Upper lobe of right lung (tissue), 1 donor: Measurements from ENCODE around the gene TRAF7. TPM values are rescaled to one million over a fixed set of nuclear protein-coding genes. Genes with fewer than 3 reads are reported as not detected.

Experiments used
- ATAC-seq: fragments of 200-7000 bp; cut with Tn5 transposase; one replicate; pipeline ENCODE4 v1.9.1; 2020; ENCODE audit warnings: mild to moderate bottlenecking, moderate library complexity
- DNase-seq: peaks from one replicate; pipeline ENCODE4 v3.0.0-alpha.2; 2020
- H3K27ac ChIP-seq: fragments of 200-600 bp; one replicate; pipeline ENCODE4 v1.8.0; 2022
- H3K27me3 ChIP-seq: fragments of 200-600 bp; one replicate; pipeline ENCODE4 v1.8.0; 2022; ENCODE audit warnings: mild to moderate bottlenecking
- H3K36me3 ChIP-seq: fragments of 200-600 bp; one replicate; pipeline ENCODE4 v1.8.0; 2022
- H3K4me1 ChIP-seq: fragments of 200-600 bp; one replicate; pipeline ENCODE4 v1.8.0; 2022
- H3K4me3 ChIP-seq: fragments of 200-600 bp; one replicate; pipeline ENCODE4 v1.8.0; 2022; ENCODE audit warnings: mild to moderate bottlenecking
- H3K9me3 ChIP-seq: fragments of 200-600 bp; one replicate; pipeline ENCODE4 v1.8.0; 2022
- intact Hi-C: fragments of 100-400 bp; cut with DNase I; formaldehyde crosslinking; loops from one replicate; pipeline ENCODE4 v1.11.0; 2022
- total RNA-seq: library from RNA; stranded (reverse); fragmentation: NEBNext Ultra II Directional; extraction: Animal tissue kit (Norgen Biotek cat#: 25700); gene quantifications from one replicate; pipeline ENCODE4 v1.2.1, GENCODE V29; 2021
- TF ChIP-seq, protein P1 (sequence below): fragments of 200-600 bp; IDR thresholded peaks from one replicate; pipeline ENCODE4 v1.8.0; 2022; ENCODE audit warnings: antibody characterized with exemption
- donor health status: DM: no; HTN: yes; CAD: no; lungs with severe emphysema.

Gene TRAF7
- total RNA-seq, 1 donor from 2014 or later: 64.3 TPM

DNA sequence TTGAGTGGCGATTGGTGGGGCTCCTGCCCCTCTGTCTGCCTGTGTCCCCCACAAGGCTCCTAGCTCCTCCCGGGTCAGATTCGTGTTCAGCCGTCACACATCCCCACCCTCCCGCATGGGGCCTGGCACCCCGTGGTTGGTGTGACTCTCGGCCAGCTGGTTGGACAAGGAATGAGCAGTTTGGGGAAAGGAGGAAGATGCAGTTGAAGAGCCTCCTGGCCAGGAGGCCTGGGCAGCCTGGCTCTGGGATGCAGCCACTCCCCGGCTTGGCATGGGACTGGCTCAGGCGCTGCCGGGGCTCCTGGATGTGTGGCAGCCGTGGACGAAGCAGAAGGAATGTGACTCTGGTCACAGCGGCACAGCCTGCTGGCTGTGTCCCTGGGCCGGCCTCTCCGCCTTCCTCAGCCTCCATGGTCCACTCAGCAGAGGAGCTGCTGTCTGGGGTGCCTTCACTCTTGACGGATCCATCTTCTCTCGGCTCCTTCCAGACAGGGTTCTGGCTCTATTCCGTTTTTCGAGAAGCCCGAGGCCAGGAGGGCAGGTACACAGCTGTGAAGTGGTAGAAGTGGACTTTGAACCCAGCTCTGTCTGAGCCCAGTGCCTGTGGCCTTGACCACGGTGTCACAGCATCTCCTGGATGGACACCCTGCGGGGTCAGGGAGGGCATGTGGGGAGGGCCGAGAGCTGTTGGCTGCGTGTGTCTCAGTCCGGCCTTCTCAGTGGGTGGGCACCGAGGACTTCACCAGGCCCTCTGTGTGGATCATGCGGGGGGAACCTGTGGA, 2.1 kb downstream of the TRAF7 start:
- ATAC-seq (no peak), DNase-seq (no peak)
- intact Hi-C loops: no loop called here
- no peaks in the 10 kb centered on the region for H3K27me3 ChIP-seq
- no peak overlapping the region for H3K4me3 ChIP-seq
- TF ChIP-seq, protein P1, sequence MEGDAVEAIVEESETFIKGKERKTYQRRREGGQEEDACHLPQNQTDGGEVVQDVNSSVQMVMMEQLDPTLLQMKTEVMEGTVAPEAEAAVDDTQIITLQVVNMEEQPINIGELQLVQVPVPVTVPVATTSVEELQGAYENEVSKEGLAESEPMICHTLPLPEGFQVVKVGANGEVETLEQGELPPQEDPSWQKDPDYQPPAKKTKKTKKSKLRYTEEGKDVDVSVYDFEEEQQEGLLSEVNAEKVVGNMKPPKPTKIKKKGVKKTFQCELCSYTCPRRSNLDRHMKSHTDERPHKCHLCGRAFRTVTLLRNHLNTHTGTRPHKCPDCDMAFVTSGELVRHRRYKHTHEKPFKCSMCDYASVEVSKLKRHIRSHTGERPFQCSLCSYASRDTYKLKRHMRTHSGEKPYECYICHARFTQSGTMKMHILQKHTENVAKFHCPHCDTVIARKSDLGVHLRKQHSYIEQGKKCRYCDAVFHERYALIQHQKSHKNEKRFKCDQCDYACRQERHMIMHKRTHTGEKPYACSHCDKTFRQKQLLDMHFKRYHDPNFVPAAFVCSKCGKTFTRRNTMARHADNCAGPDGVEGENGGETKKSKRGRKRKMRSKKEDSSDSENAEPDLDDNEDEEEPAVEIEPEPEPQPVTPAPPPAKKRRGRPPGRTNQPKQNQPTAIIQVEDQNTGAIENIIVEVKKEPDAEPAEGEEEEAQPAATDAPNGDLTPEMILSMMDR: no peak
- peak overlapping the region; percentile 65 for H3K27ac ChIP-seq
- no peaks in the 10 kb centered on the region for H3K9me3 ChIP-seq
- peaks cover 65% of the 10 kb centered on the region for H3K4me1 ChIP-seq
- peaks cover 5% of the 10 kb centered on the region for H3K36me3 ChIP-seq

DNA sequence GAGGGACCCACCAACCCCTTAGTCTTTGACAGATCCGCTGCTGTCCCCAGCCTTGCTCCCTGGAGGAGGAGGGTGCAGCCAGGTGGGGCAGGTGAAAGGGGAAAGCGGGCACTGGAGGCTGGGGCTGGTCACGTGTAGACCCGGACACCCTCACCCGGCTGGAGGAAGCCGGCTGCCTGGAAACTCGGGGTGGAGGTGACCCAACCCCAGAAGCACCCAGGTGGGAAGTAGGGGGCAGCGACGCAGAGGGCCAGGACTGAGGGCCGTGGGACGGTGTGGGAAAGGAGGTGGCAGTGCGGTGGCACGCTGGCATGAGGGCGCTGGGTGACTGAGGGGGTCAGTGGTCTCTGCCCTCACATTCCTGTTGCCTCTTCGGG, 2.7 kb downstream of the TRAF7 start:
- Histone ChIP-seq H3K4me1 (peaks cover 59% of the 10 kb centered on the region), H3K36me3 (no peaks in the 10 kb centered on the region), H3K27me3 (no peaks in the 10 kb centered on the region), H3K4me3 (no peak overlapping the region), H3K9me3 (no peaks in the 10 kb centered on the region), H3K27ac (peak overlapping the region; percentile 65)
- TF ChIP-seq, protein P1: no peak
- no peak for ATAC-seq
- no peak for DNase-seq
- intact Hi-C loops: no loop called here

DNA sequence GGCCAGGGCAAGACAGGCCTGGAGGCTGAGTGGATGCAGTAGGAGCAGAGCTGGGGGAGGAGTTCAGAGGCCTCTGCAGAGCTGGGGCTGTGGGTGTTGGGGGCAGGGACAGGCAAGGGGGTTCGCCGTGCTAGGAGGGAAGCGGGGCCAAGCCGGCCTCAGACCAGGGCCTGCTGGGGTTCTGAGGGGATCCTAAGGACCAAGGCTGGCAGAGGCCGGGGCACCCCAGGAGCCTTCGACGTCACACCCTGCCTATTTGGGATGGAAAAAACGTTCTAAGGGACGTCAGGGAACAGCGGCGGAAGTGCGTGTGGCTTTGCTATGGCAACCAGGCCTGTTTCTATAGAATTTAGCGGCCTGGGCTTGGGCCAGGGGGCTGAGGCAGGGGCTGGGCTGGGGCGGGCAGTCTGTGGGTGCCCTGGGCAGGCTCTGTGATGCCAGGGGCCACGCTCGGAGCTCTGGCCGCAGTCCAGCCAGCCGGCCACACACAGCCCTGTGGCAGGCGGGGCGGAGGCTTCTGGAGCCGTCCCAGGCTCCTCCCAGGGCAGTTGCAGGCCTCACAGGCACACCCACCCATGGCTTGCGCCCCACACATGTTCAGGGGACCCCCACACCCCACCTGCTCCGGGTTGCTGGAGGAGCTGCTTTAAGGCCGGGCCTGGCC, 3.7 kb downstream of the TRAF7 start:
- H3K27me3 ChIP-seq: no peaks in the 10 kb centered on the region
- peak overlapping the region; percentile 16 for H3K4me3 ChIP-seq
- DNase-seq (no peak), ATAC-seq (no peak)
- intact Hi-C loops: no loop called here
- peak overlapping the region; percentile 65 for H3K27ac ChIP-seq
- TF ChIP-seq, protein P1: no peak
- peaks cover 50% of the 10 kb centered on the region for H3K4me1 ChIP-seq
- no peaks in the 10 kb centered on the region for H3K36me3 ChIP-seq
- no peaks in the 10 kb centered on the region for H3K9me3 ChIP-seq

DNA sequence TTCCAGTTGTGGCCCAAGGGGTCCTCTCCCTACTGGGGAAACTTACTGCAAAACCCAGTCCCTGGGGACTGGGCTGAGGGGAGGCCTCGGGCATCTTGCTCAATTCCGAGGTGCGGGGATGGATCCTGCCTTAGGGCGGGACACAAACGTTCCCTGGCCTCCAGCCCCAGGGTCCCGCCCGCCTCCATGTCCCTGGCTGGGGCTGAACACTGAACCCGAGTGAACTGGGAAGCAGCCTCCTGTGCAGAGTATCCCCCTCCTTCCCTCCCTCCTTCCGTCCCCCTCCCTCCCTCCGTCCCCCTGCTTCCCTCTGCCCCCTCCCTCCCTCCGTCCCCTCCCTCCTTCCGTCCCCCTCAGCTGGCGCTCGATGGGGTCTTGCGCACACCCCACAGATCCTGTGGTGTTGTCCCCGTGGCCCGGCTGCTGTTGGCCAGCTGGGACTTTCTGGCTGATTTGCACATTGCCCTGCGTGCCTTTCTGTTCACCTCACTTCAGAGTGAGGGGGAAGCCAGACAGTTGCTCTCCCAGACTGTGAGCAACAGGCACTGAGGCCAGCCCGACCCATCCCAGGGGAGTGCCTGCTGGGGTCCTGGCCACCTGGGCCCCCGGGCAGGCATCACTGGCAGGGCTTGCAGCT, 5.5 kb downstream of the TRAF7 start:
- Histone ChIP-seq H3K27ac (peak overlapping the region; percentile 55), H3K4me3 (no peak overlapping the region), H3K9me3 (no peaks in the 10 kb centered on the region), H3K27me3 (no peaks in the 10 kb centered on the region), H3K4me1 (peaks cover 48% of the 10 kb centered on the region), H3K36me3 (peaks cover 4% of the 10 kb centered on the region)
- TF ChIP-seq, protein P1: no peak
- DNase-seq: no peak
- no peak for ATAC-seq
- intact Hi-C loops: no loop called here

DNA sequence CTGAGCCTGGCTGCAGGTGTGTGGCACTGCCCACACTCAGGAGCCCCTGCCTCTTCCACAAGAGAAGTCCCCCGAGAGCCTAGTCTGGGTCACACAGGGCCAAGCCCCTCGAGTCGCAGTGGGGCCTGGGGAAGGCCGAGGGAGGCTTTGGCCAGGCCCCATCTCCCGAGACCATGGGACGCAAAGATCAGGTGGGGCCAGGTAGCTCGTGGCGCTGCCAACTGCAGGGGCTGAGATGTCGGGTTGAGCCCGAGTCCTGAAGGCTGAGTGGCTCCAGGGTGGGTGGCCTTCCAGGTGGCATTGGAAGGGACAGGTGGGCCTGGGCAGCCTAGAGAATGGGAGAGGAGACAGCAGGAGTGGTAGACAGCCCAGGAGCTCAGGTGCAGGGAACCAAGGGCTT, 6.3 kb downstream of the TRAF7 start:
- Histone ChIP-seq H3K4me3 (no peak overlapping the region), H3K9me3 (no peaks in the 10 kb centered on the region), H3K27ac (no peak overlapping the region), H3K36me3 (peaks cover 13% of the 10 kb centered on the region), H3K4me1 (peaks cover 39% of the 10 kb centered on the region), H3K27me3 (no peaks in the 10 kb centered on the region)
- ATAC-seq (no peak), DNase-seq (no peak)
- TF ChIP-seq, protein P1: no peak
- intact Hi-C loops: no loop called here
